NCI-H2171 (cell line): Measurements from ENCODE around the gene CCDC141.

Experiments
- DNase-seq: peaks from one replicate; lab custom pipeline; 2025; lab: John Stamatoyannopoulos, UW

CCDC141 gene

DNA sequence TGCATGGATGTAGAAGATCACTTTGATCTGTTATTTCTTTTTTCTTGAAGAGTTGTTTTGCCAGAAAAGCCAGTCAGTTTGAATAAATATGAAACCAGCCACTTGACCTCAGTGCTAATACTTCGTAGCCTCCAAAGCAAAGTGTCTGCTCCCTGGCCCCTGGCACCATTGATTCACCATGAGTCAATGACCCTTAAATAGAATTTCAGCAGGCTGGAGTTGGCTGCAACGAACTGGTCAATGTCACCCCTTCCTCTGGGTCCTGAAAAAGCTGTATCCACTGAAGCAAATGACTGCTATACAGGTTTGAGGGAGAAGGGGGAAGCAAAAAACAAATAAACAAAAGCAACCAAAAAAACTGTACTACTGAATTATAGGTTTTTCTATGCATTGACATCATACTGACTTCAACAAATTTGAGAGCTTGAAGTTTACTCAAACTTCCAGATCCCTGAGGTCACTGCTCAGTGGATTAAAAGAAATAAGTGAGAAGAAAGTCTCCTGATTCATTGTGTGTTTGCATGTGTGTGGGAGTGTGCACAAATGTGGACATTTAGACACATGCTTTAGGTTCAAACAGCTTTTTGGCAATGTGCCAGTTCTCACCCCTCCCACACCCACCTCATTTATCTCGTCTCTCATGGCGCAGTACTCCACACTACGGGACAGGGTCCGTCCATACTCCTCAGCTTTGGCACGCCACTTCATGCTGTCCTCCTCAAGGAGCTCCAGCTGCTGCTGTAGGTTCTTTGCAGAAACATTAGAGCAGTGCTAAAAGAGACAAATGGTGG is 184.6 kb downstream of the CCDC141 start:
- DNase-seq, result no peak

DNA sequence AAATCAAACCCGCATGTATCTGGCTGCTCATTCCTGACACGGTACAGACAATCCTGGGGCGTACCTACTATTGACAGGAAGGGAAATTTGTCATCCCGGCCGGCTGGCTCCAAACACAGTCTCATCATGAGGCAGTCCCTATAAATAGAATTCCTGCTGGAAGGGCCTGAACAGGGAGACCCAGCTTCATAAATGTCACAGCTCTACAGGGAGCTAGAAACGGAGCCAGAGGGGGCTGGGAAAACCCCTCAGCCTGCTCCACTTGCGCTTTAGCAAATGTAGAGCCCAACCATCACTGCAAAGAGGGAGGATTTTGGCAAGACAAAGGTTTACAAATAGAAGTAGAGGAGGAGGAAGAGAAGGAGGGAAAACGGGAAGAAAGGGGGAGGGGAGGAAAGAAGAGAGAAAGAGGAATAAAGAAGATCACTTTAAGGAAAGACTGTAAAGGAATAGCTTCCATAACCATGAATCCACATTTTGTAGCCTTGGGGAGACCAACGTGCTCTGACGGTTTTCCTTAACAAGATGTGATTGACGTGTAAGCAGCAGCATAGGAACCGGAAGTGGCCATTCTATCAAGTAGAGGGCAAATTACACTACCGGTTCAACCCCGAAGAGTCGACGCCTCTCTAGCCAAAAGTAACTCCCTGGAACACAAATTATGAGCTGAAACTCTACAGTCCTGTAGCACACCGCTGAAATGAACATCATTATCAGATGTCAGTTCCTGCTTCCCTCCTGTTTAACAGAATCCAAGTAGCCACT is 185.9 kb downstream of the CCDC141 start:
- no peak for DNase-seq

DNA sequence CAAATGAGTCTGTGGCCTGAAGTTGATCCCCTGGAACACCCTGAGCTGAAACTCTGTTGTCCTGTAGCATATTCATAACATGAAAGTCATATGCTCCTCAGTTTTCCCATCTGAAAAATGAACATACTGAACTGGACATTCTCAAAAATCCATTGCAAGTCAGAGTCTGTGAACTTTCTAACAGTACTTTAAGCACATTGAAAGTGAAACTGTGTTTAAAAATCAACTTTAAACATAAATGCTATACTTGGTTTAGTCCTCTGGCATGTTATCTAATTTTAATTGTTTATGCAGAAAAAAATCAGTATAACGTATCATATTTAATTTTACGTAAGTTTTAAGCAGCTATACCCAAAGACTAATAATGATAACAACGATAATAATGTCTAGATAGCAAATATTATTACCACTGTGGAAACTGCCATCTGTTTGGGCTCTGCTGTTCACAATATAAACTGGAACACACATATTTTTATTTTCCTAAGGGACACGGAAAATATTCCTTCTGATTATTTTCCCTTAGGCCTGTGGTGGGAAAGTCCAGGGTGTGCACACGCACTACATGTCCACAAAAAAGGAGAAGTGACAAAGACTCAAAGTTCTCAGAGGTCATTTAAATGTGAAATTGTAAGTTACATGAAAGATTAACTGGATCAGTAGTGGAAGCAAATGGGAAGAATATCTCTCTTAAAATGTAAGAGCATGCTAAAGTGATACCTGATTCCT is 186.6 kb downstream of the CCDC141 start:
- no peak for DNase-seq

DNA sequence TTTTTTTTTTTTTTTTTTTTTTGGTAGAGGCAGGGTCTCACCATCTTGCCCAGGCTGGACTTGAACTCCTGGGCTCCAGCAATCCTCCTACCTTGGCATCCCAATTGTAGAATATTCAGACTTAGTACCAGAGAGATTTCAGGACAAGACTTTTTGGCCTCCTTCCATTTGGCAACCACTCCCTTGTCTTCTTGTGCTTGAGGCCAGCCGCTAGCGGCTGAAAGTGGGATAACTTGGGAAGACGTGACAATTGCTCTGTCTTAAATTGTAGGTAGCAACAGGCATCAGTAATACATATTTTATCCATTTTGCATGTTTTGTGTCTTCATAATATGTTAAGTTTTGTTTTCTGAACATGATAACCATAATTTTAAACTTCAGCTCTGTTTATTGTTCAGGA is 189.4 kb downstream of the CCDC141 start:
- no peak for DNase-seq

DNA sequence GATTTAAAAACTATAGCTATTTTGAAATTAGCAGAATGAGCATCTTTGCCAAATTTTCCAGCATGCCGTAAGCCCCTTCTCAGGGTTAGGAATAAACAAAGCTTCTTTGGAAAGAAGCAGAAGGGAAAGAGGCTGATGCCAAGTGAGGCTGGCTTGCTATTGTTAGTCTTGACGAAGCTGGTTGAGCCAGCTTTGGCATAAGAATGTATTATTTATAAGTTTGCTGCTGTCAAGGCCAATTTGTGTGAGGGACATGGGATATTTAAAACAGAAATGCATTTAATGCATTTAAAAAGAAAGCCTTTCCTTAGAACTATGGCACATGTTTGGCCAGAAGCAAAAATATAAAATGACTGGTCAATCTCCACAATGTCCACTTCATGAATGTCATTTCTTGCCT is 190.2 kb downstream of the CCDC141 start:
- DNase-seq, result no peak

DNA sequence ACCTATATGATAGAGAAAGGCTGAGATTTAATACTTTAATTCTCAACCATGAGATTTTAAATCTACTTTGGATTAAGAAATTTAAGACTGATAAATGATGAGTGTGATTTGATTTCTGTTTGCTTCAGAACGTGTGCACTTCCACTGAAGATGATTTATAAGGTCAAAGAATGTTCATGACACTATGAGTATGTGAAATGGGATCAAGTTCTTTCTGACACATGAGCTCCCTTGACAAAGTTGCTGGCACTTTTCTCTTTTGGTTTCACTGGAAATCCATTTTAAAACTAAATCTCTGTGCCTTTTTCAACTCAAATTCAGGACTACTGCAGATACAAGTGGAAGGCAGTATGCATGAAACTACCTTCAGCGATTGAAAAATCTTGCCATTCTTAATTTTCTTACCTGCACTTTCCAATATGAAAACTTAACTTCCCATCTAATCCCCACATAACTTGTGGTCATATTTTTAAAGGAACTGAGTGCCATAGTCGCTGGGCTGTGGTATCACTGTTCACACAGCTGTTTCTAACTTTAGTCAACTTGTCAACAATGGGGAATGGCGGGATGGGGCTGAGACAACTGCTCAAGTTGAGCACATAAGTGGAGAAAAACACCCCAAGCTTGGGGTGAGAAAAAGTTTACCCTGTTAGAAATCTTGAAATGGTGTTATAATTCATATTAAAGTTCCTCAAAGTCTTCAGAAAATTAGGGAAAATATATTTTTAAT is 190.9 kb downstream of the CCDC141 start:
- DNase-seq, result no peak

DNA sequence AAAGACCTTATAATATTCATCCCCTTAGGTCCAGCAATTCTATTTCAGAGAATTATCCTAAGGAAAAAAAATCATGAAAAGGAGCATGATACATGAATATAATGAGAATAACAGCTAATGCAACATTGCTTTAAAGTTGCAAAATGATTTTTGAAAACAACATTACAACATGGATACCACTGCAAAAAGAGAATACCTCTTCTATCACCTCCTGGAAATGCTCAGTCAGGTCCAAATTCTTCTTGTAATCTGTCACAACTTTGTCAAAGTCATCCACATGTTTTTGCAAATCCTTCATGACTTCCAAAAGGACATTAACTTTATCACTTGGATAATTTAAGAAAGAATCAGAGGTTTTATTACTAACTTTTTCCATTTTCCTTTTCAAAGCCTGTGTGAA is 194.8 kb downstream of the CCDC141 start:
- DNase-seq, result no peak

DNA sequence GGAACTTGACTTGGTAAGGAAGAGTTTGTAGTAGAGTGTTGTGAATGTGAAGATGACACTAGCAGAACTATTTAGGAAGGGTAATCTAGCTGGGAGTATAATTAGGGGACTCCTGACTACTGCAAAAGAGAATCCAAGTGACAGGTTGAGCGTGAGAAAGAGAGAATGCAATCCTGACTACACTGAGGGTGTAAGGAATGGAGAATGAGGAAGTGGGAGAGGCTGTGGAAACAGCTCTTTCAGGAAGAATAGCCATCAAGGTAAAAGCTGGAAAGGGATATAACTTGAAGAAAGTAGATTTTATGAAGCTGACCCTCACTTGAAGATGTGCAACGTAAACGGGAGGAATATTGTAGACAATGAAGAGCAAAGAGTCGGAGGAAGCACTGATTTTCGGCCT is 201.6 kb downstream of the CCDC141 start:
- DNase-seq, result no peak

DNA sequence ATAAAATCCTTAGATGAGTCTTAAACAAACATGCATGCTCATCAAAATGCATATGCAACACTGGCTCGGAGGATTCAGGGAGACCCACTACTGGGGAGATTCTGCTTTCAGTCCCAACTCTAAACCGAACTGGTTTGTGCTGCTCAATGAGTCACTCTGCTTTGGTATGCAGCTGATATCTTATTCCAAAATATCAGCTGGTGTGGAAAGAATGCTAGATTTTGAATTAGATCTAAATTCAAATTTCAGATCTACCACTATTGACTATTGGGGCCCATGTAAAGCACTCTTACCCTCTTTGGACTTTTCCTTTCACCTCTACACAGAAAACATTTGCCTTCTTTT is 203.5 kb downstream of the CCDC141 start:
- no peak for DNase-seq

DNA sequence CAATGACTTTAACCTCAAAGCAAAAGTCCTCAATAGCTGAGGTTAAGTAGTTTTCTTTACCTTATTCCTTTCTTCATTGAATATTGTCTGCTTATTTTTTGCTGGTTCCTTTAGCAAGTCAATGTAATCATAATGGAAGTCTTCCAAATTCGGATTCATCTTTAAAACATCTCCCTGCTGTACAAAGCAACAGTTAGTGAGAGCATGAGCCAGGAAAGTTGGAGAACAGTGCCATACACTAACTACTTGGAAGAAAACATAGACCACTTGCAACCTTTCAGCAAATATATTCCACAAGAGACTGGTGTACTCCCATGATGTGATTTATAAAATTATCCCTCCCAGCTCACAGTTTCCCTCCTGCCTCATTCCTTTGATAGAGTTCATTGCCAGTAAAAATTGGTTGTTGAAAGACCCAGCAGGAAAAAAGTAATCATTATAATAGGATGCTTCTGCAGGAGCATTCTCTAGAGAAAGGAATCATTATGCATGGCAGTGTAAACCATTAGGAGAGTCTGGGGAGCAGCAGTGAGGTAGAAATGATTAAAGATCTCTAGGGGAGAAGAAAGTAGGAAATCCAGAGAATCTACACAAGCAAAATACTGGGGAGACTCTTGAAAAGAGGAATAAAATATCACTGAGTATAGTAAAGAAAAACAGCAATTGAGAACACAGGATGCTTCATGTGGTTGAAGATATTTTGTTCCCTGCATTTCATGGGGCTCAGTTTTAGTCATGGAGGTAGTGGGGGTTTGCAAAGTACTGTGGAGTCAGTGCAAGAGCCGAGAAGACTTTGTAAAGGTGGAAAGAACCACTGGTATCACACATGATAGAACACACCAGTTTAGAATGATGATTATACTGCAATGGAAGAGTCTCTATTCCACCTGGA is 204.1 kb downstream of the CCDC141 start:
- no peak for DNase-seq

DNA sequence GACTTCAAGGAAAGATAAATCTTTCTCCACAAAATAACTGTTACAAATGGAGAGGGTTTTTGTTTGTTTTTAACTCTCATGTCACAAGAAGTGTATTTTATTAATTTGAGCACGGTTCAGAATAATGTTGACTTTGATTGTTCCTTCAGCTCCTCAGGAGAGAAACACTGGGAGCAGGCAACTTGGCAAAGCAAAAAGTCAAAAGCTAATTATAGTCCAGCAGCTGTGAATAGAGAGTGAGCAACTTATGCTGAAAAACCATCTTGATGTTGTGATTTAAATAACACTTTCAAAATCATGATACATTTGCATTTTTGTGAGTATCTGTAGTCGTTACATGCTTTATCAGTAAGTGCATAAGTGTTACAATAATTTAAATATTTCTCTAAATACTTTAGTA is 205.2 kb downstream of the CCDC141 start:
- DNase-seq, result no peak

DNA sequence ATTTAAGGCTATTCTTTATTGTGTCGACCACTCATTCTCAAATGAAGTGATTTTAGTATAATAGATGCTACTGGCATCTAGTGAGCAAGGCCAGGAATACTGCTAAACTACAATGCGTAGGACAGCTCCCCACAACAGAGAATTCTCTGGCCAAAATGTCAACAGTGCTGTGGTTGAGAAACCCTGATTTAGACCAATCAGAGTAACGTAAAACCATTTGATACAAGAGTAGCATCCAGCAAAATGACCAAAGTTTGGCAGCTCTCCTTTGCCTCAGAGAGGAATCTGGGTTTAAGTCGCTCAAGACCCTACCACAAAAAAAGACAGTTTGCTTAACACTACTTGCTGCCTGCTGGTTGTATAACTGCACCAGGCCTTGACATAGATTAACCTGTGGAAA is 205.7 kb downstream of the CCDC141 start:
- DNase-seq, result no peak

DNA sequence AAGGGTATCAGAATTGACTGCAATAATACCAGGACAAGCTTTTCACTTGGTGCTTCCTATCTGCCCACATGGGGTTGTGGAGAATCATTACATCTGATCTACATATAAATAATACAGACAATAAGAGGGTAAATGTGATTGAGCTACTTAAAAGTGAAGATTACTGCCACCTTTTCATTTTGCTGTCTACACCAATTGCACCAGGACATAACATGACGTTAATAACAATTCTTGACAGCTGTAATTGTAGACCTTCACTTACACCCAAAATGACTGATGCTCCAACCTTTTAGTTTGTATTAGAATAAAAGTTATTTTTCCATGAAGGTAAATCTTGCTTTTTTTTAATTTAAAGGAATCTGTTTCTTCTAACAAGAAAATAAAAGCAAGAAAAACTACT is 206.2 kb downstream of the CCDC141 start:
- no peak for DNase-seq

DNA sequence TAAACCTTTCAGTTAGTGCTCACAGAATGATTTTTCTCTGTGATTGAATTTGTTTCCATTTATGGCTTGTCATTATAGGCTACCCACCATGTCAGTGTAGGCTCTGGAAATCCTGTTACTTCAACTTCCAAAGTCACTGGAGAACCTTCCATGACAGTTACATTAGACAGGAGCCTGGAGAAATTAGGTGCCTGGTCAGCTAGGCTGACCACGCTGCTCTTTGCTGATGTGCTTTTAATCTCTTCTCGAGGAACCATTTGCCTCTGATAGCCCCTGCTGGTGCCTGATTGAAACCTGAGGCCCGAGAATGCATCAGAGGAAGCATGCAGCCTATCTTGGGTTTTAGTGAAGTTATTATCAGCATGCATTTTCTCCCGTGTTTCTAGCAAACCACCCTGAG is 213.1 kb downstream of the CCDC141 start:
- DNase-seq, result no peak

DNA sequence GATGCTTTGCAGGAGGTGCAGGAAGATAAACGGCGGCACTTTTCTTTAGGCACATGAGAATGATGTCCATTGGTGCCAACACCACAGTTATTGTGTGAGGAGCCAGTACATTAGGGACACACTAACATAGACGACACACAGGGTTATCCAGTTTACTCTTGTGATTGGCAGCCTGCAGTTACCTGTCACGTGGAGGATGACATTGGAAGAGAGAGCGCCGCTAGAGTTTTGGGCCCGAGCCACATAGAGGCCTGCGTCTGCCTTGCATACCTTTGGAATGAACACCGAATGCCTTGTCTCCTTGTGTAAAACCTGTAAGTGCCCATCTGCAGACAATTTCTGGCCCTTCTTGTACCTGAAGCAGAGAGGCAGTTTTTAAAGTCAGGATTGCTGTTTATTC is 215.9 kb downstream of the CCDC141 start:
- DNase-seq, result no peak

DNA sequence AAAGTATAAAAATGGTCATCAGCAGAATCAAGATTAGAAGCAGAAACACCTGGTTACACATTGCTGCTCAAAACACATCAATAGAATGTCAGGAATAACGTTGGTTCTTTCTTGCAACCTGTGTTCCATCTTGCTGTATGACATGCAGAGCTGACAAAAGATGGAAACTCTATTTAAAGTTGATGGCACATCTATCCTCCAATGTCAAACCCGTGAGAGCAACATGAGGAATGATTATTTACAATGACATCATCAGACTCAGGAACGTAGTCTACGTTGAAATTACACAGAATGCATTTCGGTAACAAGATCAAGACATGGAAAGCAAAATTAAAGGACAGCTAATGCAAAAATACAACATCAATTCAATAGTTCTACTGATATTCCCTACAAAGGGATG is 216.6 kb downstream of the CCDC141 start:
- DNase-seq, result no peak

DNA sequence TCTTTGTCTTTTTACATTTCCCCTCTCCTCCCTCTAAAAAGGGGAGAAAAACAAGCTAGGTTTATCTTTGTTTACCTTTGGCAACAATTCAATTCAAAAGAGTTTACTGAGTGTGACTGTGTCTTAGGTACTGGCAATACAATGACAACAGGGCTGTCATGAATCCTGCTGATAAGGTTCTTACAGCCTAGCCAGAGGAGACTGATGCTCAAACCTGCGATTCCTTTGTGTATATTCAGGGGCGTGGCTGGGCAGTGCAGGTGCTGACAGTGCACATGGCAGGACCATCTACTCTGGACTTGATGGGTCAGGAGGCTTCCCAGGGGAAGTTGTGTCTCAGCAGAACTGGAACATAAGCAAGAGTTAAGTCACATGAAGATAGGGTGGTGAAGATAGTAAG is 219.5 kb downstream of the CCDC141 start:
- no peak for DNase-seq

DNA sequence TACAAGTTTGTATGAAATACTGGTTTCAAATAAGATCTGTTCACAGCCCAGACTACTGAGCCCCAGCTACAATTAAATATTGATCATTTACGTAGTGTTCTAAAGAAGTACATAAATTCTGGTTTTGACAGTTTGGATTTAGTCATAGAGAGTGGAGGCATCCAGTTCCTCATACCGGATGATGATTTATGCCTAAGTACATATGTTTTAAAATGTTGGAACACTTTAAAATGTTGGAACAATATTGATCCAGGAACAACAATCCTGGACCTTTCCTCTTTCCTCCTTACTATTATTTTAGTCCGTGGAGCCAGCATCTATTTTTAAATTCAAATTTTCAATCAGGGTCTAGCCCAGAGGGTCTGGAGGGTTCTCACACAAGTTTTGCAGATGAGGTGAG is 220.0 kb downstream of the CCDC141 start:
- DNase-seq, result no peak

DNA sequence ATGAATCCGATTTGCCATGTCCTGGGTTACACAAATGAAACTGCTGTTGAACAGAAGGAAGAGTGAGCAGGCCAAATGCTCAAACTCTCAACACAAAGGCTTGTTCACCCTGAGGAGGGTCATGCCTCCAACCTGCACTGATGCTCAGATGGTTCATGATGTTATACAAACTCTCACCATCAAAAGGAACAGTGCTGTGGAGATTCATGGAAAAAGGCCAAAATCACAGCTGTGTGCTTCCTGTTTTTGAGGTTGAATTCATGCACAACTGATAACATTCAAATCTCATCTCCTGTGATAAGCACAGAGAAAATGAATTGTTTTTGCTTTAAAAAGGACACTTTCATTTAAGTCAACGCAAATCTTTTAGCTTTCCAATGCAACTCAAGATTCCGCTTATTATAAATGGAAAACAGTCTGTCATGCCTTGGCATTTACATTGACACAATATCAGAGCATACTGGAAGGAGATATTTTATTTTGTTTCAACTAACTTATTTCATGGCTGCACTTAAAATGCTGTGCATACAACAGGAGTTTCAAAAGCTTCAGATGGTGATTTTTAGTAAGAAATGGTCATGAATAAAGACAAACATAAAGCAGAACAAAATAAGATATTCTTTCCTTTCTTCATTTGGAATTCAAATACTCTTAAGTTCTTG is 220.5 kb downstream of the CCDC141 start:
- DNase-seq, result no peak

DNA sequence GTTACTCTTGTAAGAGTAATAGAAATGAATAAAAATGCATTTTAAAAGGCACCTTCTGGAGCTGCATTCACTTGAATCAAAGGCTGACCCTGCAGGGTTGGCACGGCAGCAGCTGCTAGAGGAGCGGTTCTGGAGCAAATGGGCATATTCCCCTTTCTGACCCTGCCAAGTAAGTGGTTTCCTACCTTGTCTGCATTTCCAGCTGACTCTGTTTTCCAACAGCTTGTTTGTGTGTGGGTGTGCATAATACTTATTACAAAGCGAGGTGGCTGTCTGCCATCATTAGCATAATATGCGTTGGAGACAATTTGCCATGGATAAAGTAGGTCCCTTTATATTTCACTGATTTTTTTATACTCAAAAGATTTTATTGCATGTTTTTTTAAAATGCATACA is 221.5 kb downstream of the CCDC141 start:
- no peak for DNase-seq
